Effector CD4-positive, alpha-beta T cell (primary cell): Measurements from ENCODE around the gene CIDEB.
"Not testable (repeated sequence)": the region's sequence is repeated elsewhere in the genome, so short reads cannot be mapped to it uniquely, and the experiment has no call there.

ENCODE experiments used
- DNase-seq: peaks from one replicate; pipeline ENCODE4 v3.0.0-alpha.2; 2020
- total RNA-seq: gene quantifications from one replicate; lab custom pipeline; 2026; lab: John Stamatoyannopoulos, UW

The CIDEB gene
- 17.4 reads per million, percentile 44 among the genes with 10 or more reads in this experiment for total RNA-seq

- peak; percentile 45 for DNase-seq
Measured at GRCh38 chr14:24307575-24308341, at the start of gene CIDEB. TSS of gene CIDEB (minus strand) at chr14:24307977. CDS start at chr14:24307858, 119 bp downstream.

GRCh38 chr14:24356208-24356607 lies 48.4 kb upstream of the CIDEB start:
- no peak for DNase-seq

GRCh38 chr14:24355009-24355408 lies 47.2 kb upstream of the CIDEB start:
- no peak for DNase-seq

- DNase-seq: not testable (repeated sequence)
Measured at GRCh38 chr14:24354482-24354825, 46.7 kb upstream of the CIDEB start.

GRCh38 chr14:24353559-24354481 lies 46.0 kb upstream of the CIDEB start:
- no peak for DNase-seq

GRCh38 chr14:24351517-24351916 lies 43.7 kb upstream of the CIDEB start:
- DNase-seq: no peak

GRCh38 chr14:24349742-24350141 lies 42.0 kb upstream of the CIDEB start:
- DNase-seq: no peak

- no peak for DNase-seq
Measured at GRCh38 chr14:24348186-24348585, 40.4 kb upstream of the CIDEB start.

- no peak for DNase-seq
Measured at GRCh38 chr14:24347134-24347533, 39.4 kb upstream of the CIDEB start.

- no peak for DNase-seq
Measured at GRCh38 chr14:24343795-24344660, 36.3 kb upstream of the CIDEB start.

- no peak for DNase-seq
Measured at GRCh38 chr14:24342889-24343288, 35.1 kb upstream of the CIDEB start.

GRCh38 chr14:24340606-24341005 lies 32.8 kb upstream of the CIDEB start:
- no peak for DNase-seq

GRCh38 chr14:24339284-24340151 lies 31.7 kb upstream of the CIDEB start, which contains the start of gene RIPK3:
TSS of gene RIPK3 (minus strand) at chr14:24339991. CDS start at chr14:24339826, 165 bp downstream.
- DNase-seq: peak; percentile 61

GRCh38 chr14:24338843-24339242 lies 31.1 kb upstream of the CIDEB start:
- DNase-seq: no peak

GRCh38 chr14:24337824-24338175 lies 30.0 kb upstream of the CIDEB start:
- DNase-seq: no peak

- no peak for DNase-seq
Measured at GRCh38 chr14:24337144-24337823, 29.5 kb upstream of the CIDEB start.

GRCh38 chr14:24335461-24336171 lies 27.8 kb upstream of the CIDEB start:
- DNase-seq: no peak

- no peak for DNase-seq
Measured at GRCh38 chr14:24334431-24335291, 26.9 kb upstream of the CIDEB start, which contains the start of gene ADCY4. TSS of gene ADCY4 (minus strand) at chr14:24335071. CDS start at chr14:24334652, 419 bp downstream.
